Measurements from ENCODE around the gene KCNT1.

The KCNT1 gene

DNA sequence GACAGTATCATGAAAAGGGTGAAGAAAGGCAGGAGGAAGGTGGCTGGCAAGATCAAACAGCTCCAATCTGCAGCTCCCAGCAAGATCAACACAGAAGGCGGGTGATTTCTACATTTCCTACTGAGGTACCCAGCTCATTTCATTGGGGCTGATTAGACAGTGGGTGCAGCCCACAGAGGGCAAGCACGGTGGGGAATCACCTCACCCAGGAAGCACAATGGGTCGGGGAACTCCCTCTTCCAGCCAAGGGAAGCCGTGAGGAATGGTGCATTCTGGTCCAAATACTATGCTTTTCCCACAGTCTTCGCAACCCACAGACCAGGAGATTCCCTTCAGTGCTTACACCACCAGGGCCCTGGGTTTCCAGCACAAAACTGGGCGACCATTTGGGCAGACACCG, 138.6 kb downstream of the KCNT1 start:
- DNase-seq (ENCODE audit: low read depth): no peak
- H3K4me3 ChIP-seq (ENCODE audit: low read depth, low read length): no peak overlapping the region
- TF ChIP-seq, protein P1, sequence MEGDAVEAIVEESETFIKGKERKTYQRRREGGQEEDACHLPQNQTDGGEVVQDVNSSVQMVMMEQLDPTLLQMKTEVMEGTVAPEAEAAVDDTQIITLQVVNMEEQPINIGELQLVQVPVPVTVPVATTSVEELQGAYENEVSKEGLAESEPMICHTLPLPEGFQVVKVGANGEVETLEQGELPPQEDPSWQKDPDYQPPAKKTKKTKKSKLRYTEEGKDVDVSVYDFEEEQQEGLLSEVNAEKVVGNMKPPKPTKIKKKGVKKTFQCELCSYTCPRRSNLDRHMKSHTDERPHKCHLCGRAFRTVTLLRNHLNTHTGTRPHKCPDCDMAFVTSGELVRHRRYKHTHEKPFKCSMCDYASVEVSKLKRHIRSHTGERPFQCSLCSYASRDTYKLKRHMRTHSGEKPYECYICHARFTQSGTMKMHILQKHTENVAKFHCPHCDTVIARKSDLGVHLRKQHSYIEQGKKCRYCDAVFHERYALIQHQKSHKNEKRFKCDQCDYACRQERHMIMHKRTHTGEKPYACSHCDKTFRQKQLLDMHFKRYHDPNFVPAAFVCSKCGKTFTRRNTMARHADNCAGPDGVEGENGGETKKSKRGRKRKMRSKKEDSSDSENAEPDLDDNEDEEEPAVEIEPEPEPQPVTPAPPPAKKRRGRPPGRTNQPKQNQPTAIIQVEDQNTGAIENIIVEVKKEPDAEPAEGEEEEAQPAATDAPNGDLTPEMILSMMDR (conservative IDR thresholded peaks at IDR 0.05; ENCODE audit: low read depth, low read length): no peak

All from choroid plexus epithelial cell (primary cell).